Neural crest cell (in vitro differentiated cells): ENCODE results near the gene AIMP2. TPM values are rescaled to one million over a fixed set of nuclear protein-coding genes. Genes with fewer than 3 reads are reported as not detected.
A peak's percentile ranks its signal among the peaks of the same experiment; 100 is the strongest.
"Not testable (repeated sequence)": the region's sequence is repeated elsewhere in the genome, so short reads cannot be mapped to it uniquely, and the experiment has no call there.

Experiments
- DNase-seq: peaks from one replicate; pipeline ENCODE4 v3.0.0; 2021; ENCODE audit warnings: low read depth, mixed read lengths, low spot score
- H3K27ac Mint-ChIP-seq: one replicate; pipeline ENCODE4 v1.8.0; 2021; ENCODE audit warnings: mild to moderate bottlenecking, mixed read lengths; ENCODE audit not compliant: unreplicated experiment
- H3K27me3 Mint-ChIP-seq: 2 replicates; pipeline ENCODE4 v1.8.0; 2021; ENCODE audit warnings: low read depth, mild to moderate bottlenecking, mixed read lengths
- H3K36me3 Mint-ChIP-seq: 2 replicates; pipeline ENCODE4 v1.8.0; 2021; ENCODE audit warnings: low read depth, mild to moderate bottlenecking, mixed read lengths
- H3K4me1 Mint-ChIP-seq: 2 replicates; pipeline ENCODE4 v1.8.0; 2021; ENCODE audit warnings: mixed read lengths
- H3K4me3 Mint-ChIP-seq: one replicate; pipeline ENCODE4 v1.8.0; 2021; ENCODE audit warnings: mild to moderate bottlenecking, mixed read lengths
- H3K9me3 Mint-ChIP-seq: 2 replicates; pipeline ENCODE4 v1.8.0; 2021; ENCODE audit warnings: mixed read lengths
- CTCF ChIP-seq: fragments of 200-600 bp; sonication (generic); conservative IDR thresholded peaks from 2 replicates; pipeline ENCODE4 v1.5.0; 2021; ENCODE audit warnings: antibody characterized with exemption, mild to moderate bottlenecking
- total RNA-seq: library from RNA; stranded (reverse); gene quantifications from 2 replicates; pipeline ENCODE4 v1.2.1, GENCODE V29; 2021

The AIMP2 gene
- total RNA-seq, 1 donor from 2014 or later, result 47.6 TPM

GRCh38 chr7:6056616-6057015 is 47.5 kb downstream of the AIMP2 start:
- no peaks in the 10 kb centered on the region for H3K36me3 Mint-ChIP-seq

DNA sequence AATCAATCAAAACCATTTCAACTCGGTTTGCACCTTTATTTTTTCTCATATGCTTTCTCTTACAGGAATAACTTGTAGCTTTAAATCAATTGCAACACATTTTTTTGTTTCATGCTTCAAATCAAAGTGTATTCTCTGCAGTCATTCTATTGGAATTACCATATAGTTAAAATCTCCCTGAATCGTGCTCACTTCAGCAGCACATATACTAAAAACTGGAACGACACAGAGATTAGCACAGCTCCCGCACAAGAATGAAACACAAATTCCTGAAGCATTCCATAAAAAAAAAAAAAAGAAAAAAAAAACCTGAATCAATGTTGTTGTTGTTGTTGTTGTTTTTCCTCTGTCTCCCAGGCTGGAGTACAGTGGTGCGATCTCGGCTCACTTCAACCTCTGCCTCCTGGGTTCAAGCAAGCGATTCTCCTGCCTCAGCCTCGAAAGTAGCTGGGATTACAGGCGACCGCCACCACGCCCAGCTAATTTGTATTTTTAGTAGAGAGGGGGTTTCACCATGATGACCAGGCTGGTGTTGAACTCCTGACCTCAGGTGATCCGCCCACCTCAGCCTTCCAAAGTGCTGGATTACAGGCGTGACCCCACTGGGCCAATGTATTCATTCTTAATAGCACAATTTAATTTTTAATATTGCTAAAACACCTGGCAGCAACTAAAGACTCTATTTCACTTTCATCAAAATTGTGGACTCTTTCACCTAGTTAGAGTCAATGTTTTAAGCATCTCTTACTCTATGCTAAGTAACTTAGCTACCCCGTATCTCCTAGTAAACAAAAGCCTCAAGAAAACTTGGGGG is 48.5 kb downstream of the AIMP2 start:
- Mint-ChIP-seq H3K27ac (no peak overlapping the region), H3K4me1 (peaks cover 23% of the 10 kb centered on the region), H3K9me3 (no peaks in the 10 kb centered on the region), H3K4me3 (peak overlapping the region; percentile 94), H3K27me3 (no peaks in the 10 kb centered on the region), H3K36me3 (no peaks in the 10 kb centered on the region)
- no peak for DNase-seq
- no peak for TF ChIP-seq CTCF

More at GRCh38 chr7:6056616-6057015, 47.5 kb downstream of the AIMP2 start:
- no peaks in the 10 kb centered on the region for H3K9me3 Mint-ChIP-seq
- no peak overlapping the region for H3K4me3 Mint-ChIP-seq
- TF ChIP-seq CTCF, result no peak
- no peak for DNase-seq
- no peaks in the 10 kb centered on the region for H3K27me3 Mint-ChIP-seq
- H3K27ac Mint-ChIP-seq, result no peak overlapping the region
- peaks cover 23% of the 10 kb centered on the region for H3K4me1 Mint-ChIP-seq

GRCh38 chr7:6059941-6060340 is 50.9 kb downstream of the AIMP2 start:
- not testable (repeated sequence) for H3K27me3 Mint-ChIP-seq, H3K36me3 Mint-ChIP-seq, H3K4me3 Mint-ChIP-seq, DNase-seq, H3K9me3 Mint-ChIP-seq, H3K27ac Mint-ChIP-seq
- H3K4me1 Mint-ChIP-seq, result peaks cover 23% of the 10 kb centered on the region

- H3K9me3 Mint-ChIP-seq, result no peaks in the 10 kb centered on the region
- no peak for TF ChIP-seq CTCF
- no peak overlapping the region for H3K4me3 Mint-ChIP-seq
- H3K36me3 Mint-ChIP-seq, result no peaks in the 10 kb centered on the region
- no peaks in the 10 kb centered on the region for H3K27me3 Mint-ChIP-seq
- no peak overlapping the region for H3K27ac Mint-ChIP-seq
- DNase-seq, result no peak
- no peaks in the 10 kb centered on the region for H3K4me1 Mint-ChIP-seq
These were observed 62.3 kb downstream of the AIMP2 start for GRCh38 chr7:6071406-6071805.

Other genes with a start within 250 kb of the AIMP2 start
- 36.4 and 38.9 TPM in 2 replicates for gene RNF216, start 227.6 kb upstream of the AIMP2 start, total RNA-seq
- not detected in 2 replicates for gene OCM, start 128.5 kb upstream of the AIMP2 start, total RNA-seq
- 86.4 and 88.7 TPM in 2 replicates for gene CCZ1, start 110.5 kb upstream of the AIMP2 start, total RNA-seq
- gene RSPH10B, start 38.6 kb upstream of the AIMP2 start, total RNA-seq, result 0.07 TPM in 1 of 2 replicates, not detected in the other
- 20.3 and 21.4 TPM in 2 replicates for gene PMS2, start 223 bp upstream of the AIMP2 start, total RNA-seq
- gene ANKRD61, start 22.1 kb downstream of the AIMP2 start, total RNA-seq, result 0.70 and 0.80 TPM in 2 replicates
- 107 TPM in 2 replicates for gene EIF2AK1, start 49.9 kb downstream of the AIMP2 start, total RNA-seq
- 23.2 and 24.7 TPM in 2 replicates for gene USP42, start 95.7 kb downstream of the AIMP2 start, total RNA-seq